Measurements from ENCODE around the gene RIMS4. TPM values are rescaled to one million over a fixed set of nuclear protein-coding genes. Genes with fewer than 3 reads are reported as not detected.
A peak's percentile ranks its signal among the peaks of the same experiment; 100 is the strongest.

RIMS4 gene
- total and polyA plus RNA-seq, 10 of the 15 experiments (the other 5 are each of a cell fraction or from before 2014, with no cell fraction given), result under 0.01 to 0.07 (median 0.05) TPM; not detected in 5

GRCh38 chr20:44747166-44748004, 63.0 kb downstream of the RIMS4 start (continued):
- no peak for TF ChIP-seq BHLHE40 (IDR thresholded peaks at IDR 0.05; ENCODE audit: borderline replicate concordance in 1 of 2, low read depth in 2 of 2, low read length in 1 of 2)

- ChIA-PET POLR2A (no interaction called here), CTCF (interaction anchor here (0.6 to 2.2 kb wide), 17 partner anchors 8 to 349 kb away, joined by 3 to 27 read pairs (median 4); partner anchors contain the start of genes PABPC1L and YWHAB)
These were observed 63.8 kb downstream of the RIMS4 start for GRCh38 chr20:44746367-44747165.

More at GRCh38 chr20:44746367-44747165, 63.8 kb downstream of the RIMS4 start:
- DNase-seq (ENCODE audit: low read depth, low spot score) (no peak), FAIRE-seq (no peak), ATAC-seq (no peak)
- Histone ChIP-seq H3K27me3 (replicated peaks in 1 of 2; ENCODE audit: control insufficient read depth in 2 of 2, insufficient read depth in 2 of 2, low read length in 1 of 2) (peaks cover 13 to 16% of the 10 kb centered on the region in 2 experiments), H3K9ac (ENCODE audit: control insufficient read depth, insufficient read depth, low read length) (no peak overlapping the region), H3K4me1 (ENCODE audit: control insufficient read depth, insufficient read depth, low read length) (no peaks in the 10 kb centered on the region), H3K4me2 (ENCODE audit: control insufficient read depth, insufficient read depth) (peak overlapping the region; percentile 70; the same call in 1 of the 2 replicates), H2AFZ (ENCODE audit: control insufficient read depth, low read depth, low read length) (no peak overlapping the region), H3K27ac (ENCODE audit: control insufficient read depth, insufficient read depth) (no peak overlapping the region), H3K9me3 (replicated peaks; ENCODE audit: control insufficient read depth, insufficient read depth, low read length) (no peaks in the 10 kb centered on the region), H4K20me1 (ENCODE audit: control insufficient read depth, insufficient read depth) (no peaks in the 10 kb centered on the region; the same call in 1 of the 2 replicates), H3K4me3 (no peak overlapping the region), H3K79me2 (ENCODE audit: control insufficient read depth, insufficient read depth, low read length) (no peaks in the 10 kb centered on the region), H3K36me3 (ENCODE audit: control insufficient read depth in 2 of 2, insufficient read depth in 2 of 2, low read length in 1 of 2) (no peaks in the 10 kb centered on the region)
- ChIA-PET SMC1A (ENCODE audit: uncharacterized antibody, unreplicated experiment) (interaction anchor here (1.8 to 2.1 kb wide), 2 partner anchors 62 to 120 kb away, joined by 9 to 13 read pairs; no protein-coding TSS in a partner anchor), RAD21 (ENCODE audit: unreplicated experiment) (interaction anchor here (1.1 to 1.5 kb wide), 2 partner anchors 62 to 120 kb away, joined by 4 to 6 read pairs; no protein-coding TSS in a partner anchor)
- intact Hi-C loops (cut with micrococcal nuclease; ENCODE audit: unreplicated experiment), result loop anchor here (1.0 kb wide), 1 partner anchor 121 kb away; no protein-coding TSS in a partner anchor
- no TSS peak for BruUV-seq (replicated peaks)
- 43% methylated on average over 12 of the region's 12 CpGs for WGBS (ENCODE audit: insufficient coverage, insufficient replicate concordance, low lambda C conversion rate, missing lambda C conversion rate)
- TF ChIP-seq NRF1 (conservative IDR thresholded peaks at IDR 0.05; ENCODE audit: low read depth, low read length) (no peak), MXI1 (IDR thresholded peaks at IDR 0.05; ENCODE audit: low read depth, low read length) (no peak), MLLT1 (IDR thresholded peaks at IDR 0.05) (no peak), POLR2AphosphoS5 (IDR thresholded peaks at IDR 0.05; ENCODE audit: low read length) (no peak), MAX (IDR thresholded peaks at IDR 0.05; ENCODE audit: low read depth, low read length) (no peak), ZSCAN29 (IDR thresholded peaks at IDR 0.05) (no peak), FOXM1 (IDR thresholded peaks at IDR 0.05; ENCODE audit: low read depth, low read length) (no peak), SP1 (IDR thresholded peaks at IDR 0.05; ENCODE audit: low read depth, low read length) (no peak), SMARCA5 (IDR thresholded peaks at IDR 0.05) (no peak), MTA3 (IDR thresholded peaks at IDR 0.05; ENCODE audit: borderline replicate concordance, low read length) (no peak)
- in situ Hi-C loops (cut with MboI), result loop anchor here (10.0 kb wide), 1 partner anchor 118 kb away; no protein-coding TSS in a partner anchor
